Stimulated activated CD4-positive, alpha-beta T cell treated with anti-CD3 and anti-CD28 coated beads, Interleukin-15, amount 100 ng/mL, for 24 hours (primary cell): ENCODE measurements around the gene MACROD1.

Source experiments
- DNase-seq: peaks from one replicate; pipeline ENCODE4 v3.0.0-alpha.2; 2020

The MACROD1 gene

DNA sequence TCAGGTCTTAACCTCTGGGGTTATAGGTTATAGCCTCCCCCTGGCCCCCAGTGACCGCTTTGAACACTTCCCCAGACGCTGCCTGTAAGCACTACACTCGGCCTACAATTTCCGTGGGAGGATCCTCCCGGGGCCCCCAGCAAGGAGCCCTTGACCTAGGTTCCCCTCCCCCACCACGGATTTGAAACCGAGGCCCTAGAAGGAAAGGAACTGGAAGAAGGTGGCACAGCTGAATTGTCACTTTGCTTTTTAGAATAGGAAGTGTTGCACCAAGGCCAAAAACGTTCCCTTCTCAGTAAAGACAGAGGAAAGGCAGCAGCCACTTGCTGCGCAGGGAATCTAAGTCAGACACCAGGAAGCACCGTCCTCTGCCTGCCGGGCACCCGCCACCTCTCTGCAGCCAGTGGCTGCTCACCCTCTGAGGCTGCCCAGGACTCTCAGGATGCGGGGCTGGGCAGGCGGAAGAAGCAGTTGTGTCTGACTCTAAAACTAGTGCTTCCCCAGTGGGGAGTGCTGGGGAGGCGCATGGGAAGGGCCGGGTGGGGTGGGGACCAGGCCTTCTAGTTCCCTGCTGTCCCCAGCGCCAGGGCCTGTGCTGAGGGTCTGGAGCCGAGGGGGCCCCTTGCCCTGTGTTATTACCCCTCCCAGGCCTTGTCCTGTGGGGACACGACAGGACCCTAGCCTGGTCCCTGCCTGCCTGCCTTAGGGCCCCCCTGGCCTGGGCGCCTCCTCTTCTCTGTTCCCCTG is 138.1 kb downstream of the MACROD1 start:
- DNase-seq: no peak

DNA sequence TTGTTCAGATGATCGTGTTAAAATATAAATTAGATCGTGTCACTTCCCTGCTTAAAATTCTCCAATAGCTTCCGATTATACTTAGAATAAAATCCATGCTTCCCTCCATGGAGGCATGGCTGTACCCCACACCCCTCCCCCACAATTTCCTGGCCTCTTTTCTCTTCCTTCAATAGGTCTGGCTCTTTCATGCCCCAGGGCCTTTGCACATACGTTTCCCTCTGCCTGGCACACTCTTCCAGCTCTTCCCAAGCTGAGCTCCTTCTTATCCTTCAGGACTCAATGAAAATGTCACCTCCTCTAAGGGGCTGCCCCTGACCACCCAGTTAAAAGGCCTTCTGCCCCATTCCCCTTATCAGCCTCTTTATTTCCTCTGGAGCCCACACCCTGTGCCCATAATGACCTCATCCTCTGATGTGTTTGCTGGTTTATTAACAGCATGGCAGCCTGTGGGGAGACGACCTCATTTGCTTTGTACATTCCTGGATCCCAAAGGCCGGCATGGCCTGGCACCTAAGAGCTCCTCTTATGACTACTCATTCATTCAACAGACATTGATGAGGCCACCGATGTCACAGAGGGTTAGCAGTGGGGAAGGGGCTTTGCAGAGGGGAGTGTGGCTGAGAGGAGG is 139.2 kb downstream of the MACROD1 start:
- no peak for DNase-seq

DNA sequence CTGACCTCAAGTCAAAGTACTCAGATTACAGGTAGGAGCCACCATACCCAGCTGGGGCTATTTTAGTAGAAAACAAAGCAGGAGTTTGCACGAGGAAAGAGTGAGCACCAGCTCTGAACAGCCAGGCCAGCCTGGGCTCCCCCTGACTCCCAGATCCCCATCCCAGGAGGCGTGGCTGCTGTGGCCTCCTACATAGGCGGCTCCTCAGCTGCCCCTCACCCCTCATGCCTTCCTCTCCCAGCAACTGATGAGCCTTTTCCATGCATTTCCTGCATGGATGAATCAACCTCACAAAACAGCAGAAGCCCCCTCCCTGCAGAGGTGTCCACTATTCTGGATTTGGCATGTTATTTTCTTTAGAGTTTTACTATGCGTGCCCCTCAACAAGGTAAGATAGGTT is 140.7 kb downstream of the MACROD1 start:
- no peak for DNase-seq

DNA sequence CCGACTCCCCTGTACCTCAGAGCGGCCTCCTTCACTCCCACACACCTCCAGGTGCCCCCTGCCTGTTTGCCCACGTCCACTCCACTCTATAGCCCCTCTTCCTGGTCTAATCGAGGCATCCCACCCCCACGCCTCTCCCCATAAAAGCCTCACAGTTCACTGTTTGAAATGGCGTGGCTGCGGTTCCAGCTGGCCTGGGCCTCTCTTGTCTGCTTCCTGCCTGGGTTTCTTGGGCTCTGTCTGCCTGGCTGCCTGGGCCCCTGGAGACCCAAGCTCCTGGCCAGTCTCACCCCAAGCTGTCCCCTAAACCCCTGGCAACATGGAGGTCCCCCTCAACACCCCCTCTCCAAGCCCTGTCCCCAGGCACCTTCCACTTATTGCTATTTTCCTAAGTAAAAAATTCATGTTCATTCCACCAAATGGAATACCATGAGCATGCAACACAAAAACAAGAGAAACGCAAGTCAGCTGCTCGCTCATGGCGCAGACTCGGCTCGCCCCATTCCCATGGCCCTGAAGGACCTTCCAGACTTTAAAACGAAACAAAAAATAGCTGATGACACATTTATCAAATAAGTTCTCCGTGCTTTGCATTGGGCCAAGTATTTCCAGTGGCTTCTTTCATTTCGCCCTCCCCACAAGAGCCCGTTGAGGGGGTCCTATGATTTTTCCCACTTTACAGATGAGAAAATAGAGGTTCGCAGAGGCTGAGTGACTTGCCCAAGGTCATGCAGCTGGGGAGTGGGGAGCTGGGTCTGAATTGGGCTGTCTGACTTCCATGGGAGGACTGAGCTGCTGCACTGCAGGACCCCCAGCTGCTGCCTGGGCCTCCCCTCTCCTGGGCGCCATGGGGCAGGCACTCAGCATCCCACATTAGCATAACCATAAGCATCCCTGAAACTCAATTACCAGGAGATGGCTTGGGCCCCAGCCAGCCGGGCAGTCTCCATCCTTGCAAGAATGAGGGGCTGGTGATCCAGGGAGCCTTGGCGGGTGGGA is 141.9 kb downstream of the MACROD1 start:
- no peak for DNase-seq

DNA sequence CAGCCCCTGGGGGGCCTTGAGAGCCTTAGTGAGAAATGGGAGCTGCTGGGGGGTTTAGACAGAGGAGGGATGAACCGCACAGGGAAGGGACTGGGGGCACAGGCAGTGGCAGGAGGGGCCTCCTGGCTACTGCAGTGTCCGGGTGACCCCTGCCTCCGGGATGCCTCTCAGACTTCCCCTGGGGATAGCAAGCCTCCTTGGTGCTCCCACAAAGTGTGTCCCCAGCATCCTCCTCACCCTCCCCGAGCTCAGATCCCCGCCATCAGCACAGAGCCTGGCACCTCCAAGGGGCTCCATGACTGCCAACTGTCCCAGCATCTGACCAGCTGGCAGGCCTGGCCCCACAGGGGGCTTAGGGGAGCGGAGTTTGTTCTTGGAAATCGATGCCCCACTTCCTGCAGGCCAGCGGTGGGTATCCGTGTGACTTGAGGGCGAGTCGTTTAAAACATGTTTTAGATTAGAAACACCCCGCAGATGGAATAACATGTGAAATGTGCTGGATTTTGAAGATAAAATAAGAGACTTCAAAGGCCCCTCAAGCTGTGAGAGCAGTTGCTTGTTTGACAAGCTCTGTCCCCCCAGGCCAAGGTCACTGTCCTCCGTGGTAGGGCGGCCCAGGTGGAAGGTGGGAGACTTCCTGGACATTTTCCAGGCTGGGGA is 143.7 kb downstream of the MACROD1 start:
- no peak for DNase-seq

DNA sequence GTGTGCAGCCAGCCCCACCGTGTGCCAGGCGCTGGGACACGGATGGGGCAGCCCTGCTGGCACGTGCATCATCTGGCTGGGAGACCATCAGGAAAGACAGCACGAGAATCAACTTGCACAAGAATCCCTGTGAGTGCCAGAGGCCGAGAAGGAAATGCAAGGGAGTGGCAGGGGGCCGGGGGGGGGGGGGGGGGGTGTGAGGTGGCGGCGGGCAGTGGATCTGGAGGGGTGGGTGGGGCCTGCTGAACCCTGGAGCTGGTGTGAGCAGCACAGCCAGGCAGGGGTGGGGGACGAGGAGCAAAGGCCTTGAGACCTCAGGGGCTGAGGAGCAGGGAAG is 144.2 kb downstream of the MACROD1 start:
- no peak for DNase-seq

DNA sequence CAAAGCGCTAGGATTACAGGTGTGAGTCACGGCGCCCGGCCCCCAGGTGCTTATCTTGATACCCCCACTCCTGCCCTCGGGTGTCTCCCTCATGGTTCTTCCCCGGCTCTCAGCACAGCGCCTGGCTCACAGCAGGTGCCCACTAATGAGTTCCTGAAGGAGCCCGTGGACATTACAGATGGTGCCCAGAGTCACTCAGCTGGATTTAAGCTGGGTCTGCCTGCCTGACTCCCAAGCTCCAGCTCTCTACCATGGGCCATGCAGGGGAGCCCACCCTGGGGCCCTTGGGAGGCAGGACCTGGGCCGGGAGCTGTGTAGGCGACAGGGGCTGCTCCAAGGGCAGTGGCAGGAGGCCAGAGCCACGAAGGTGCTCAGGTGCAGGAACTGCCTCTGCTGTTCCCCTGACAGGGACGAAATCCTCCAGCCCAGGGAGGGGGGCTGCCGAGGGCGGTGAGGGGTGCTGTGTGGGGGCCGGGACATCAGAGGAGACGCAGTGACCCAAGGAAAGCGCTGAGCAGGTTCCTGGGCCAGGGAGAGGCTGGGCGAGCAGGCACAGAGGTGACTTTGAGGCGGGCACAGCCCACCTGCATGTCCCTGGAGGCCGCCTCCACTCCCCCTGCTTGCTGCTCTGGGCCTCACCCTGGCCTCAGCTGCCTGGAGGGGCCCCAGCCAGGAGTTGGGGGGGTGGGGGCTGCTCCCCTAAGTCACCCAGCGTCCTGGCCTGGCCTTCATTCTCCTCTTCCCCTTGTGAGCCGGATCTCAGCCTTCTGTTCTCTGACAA is 144.7 kb downstream of the MACROD1 start:
- no peak for DNase-seq

DNA sequence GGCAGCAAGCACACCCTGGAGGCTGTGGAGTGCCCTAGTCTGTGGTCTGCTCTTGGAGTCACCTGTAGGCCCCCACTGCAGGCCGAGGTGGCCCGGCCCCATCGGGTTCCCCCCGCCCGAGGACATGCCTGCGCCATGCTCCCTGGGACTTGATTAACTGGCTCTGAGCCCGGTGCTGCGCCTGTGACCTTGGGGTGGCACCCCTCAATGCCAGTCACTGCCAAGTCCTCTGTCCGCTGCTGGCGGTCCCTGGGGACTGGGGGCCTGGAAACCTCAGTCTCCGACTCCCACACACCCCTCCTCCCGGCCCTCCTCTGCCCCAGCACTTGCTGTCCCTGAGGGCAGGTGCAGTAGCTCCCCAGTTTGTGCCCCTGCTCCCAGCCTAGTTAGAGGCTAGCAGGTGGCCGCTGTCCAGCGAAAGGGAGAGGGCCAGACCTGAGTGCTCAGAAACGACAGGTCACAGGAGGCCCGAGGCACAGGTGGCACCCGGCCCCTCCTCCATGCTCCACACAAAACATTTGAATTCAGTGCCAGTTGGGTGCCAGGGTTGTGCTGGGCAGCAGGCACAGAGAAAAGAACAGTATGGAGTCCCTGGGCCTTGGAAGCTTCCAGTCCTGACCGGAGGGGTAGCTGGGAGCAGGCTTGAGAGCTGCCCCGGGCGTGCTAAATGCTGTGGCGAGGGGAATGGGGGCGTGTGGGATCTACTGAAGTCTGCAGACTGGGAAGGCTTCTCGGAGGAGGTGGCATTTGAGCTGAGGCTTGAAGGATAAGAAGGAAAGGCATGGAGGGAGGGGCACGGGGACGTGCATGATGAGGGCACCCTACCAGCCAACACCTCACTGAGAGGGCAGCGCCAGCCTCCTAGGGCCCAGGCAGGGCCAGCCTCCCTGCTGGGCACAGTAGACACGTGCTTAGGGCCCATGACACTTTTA is 146.5 kb downstream of the MACROD1 start:
- DNase-seq: no peak

DNA sequence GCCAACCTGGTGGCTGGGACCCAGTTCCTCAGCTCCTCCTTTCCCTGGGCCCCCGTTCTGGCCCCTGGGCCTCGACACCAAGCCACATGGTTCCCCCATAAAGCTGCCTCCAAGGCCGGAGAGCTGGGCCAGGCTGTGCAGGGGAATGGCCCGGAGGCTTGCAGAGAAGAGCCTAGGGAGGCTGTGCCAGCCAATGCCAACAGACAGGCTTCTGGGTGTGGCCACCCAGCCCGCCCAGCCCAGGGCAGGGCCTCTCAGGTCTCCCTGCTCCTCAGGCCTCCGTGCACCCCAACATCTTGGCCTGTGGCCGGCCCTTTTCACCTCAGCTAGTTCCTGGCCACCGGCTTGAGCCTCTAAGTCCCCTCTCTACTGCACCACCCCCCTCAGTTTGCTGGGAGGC is 147.6 kb downstream of the MACROD1 start:
- no peak for DNase-seq

DNA sequence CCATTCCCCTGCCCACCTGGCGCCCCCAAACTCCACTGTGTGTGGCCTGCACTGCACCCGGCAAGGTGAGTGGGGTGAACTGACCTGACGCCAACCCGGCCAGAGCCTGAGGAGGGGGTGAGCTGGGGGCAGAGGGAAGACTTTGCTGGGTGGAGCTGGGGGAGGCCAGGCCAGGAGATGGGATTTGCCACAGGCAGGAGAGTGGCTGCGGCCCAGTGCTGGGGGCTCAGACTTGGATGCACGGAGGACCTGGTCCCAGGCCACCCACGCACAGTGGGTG is 148.0 kb downstream of the MACROD1 start:
- no peak for DNase-seq

DNA sequence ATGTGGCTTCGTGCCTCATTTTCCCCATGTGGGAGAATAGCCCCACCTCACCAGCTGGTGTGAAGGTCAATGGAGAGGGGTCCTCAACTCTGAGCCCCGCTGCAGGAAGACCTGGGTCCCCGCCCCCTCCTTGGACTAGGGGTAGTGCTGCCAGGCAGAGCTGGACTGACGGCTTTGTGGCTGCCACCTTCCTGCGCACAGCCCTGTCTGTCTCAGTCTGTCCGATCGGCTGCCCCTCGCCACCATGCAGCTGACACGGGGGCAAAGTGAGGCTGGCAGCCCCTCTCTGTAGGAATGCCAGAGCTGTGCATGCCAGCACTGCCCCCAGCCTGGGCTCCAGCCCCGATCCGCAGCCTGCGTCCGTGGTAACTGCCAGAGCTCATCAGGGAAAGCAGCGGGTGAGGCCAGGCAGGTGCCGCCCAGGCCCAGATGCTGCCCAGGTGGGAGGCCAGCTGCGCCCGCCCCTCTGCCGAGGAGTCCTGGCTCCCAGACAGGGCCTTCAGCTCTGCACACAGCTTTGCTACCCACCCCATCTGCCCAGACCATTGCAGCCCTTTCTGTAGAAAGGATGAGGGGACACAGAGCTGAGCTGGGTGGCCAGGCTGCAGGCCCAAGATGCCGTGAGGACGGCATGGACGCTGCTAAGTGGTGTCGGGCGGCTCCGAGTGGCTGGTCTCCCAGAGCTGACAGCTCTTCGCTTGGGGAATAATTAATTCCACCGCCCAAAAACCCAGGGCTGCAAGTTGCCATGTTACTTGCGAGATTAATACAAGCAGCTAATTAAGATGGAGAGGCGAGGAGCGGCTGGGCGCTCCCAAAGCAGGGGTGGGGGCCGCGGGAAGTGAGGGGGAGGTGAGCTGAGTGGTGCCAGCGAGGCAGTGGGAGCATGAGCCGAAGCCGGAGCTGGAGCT is 149.7 kb downstream of the MACROD1 start:
- DNase-seq: no peak

DNA sequence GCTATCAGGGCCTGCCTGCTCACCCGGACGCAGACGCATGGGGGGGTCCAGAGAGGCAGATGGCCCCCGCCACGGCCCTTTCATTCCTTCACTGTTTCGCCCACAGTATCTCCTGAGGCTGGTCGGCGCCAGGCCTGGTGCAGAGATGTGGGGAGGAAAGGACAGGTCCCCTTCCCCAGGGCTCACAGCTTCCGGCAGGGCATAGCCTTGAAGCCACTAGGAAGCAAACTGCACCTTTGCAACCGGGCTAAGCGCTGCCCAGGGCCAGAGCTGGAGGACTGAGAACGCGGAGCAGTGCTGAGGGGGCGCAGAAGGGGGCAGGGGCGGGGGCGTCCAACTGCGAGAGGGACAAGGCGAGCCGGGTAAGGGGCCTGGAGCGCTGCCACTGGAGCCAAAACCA is 150.4 kb downstream of the MACROD1 start:
- DNase-seq: no peak

DNA sequence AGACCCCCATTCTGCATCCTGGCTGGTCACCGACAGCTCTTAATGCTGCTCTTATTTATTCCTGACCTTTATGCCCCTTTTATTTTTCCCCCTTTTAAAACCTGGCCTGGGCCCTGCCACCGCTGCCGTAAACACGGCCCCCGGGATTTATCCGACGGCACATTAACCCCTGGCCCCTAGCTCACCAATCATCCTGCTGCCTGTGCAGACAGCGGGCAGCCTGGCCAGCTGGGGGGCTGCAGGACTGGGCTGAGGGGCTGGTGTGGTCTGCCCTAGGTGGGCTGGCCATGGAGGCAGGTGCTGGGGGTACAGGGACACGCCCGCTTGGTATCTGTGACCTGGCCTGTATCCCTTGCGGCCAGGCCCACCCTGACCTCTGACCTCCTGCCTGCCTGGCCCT is 151.6 kb downstream of the MACROD1 start:
- DNase-seq: no peak

DNA sequence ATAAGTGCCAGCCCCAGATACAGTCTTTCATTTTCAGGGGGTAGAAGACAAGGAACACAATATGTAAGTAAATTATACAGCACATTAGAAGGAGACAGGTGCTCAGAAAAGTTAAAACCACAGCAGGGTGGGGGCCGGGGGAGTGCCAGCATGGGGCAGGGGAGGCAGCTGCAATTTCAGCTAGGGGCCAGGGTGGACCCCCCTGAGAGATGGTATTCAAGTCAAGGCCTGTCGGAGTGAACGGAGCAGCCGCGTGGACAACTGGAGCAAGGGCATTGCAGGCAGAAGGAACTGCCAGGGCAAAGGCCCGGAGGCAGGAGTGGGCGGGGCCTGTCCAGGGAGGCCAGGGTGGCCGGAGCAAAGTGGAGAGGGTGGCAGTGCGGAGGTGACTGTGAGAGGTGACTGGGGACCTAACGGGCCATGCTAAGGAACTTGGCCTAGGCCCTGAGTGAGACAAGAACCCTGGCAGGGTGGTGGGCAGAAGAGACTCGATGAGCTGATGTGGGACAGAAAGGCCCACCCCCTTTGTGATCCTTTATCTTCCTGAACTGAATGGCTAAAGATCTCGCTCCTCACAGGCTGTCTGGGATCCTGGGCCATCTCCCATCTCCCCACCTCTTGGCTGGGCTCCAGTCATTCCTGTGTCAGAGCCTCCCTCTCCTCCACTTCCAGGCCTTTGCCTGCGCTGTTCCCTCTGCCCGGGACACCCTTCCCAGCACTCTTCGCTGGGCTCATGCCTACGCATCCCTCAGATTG is 152.6 kb downstream of the MACROD1 start:
- no peak for DNase-seq

DNA sequence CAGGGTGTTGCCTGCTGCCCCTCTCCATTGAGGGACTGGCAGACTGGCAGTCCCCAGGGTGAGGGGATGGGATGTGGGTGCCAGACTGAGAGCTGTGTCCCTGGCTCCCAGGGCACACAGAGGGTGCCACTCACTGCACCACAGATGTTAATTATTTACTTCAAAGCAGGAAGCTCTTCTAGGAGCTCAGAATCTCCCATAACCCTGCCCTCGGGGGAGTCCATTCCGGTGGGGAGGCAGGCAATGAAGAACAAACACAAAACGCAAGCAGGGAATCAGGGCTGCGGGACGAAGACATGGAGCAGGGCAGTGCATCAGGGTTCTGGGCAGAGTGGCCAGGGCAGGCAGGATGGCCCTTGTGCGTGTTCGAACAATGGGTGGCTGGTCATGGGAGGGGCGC is 154.5 kb downstream of the MACROD1 start:
- no peak for DNase-seq

DNA sequence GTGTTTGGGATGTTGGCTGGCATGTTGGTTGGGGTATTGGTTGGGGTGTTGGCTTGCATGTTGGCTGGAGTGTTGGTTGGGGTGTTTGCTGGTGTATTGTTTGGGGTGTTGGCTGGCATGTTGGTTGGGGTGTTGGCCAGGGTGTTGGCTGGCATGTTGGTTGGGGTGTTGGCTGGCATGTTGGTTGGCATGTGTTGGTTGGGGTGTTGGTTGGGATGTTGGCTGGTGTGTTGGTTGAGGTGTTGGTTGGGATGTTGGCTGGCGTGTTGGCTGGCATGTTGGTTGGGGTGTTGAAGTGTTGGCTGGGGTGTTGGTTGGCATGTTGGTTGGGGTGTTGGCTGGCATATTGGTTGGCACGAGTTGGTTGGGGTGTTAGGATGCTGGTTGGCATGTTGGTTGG is 155.1 kb downstream of the MACROD1 start:
- DNase-seq: no peak

DNA sequence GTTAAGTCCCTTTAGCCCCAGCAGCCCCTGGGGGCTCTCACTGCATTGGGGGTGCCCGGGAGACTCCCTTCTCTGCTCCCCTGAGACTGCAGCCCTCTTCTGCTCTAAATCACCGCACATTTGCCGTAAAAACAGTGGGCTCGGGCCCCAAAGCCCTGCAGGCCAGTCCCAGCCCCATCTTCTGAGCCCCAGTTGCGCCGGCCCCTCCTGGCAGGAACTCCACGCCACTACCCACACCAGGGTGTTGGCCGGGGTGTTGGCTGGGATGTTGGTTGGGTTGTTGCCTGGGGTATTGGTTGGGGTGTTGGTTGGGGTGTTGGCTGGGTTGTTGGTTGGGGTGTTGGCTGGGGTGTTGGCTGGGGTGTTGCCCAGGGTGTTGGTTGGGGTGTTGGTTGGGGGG is 156.2 kb downstream of the MACROD1 start:
- no peak for DNase-seq

DNA sequence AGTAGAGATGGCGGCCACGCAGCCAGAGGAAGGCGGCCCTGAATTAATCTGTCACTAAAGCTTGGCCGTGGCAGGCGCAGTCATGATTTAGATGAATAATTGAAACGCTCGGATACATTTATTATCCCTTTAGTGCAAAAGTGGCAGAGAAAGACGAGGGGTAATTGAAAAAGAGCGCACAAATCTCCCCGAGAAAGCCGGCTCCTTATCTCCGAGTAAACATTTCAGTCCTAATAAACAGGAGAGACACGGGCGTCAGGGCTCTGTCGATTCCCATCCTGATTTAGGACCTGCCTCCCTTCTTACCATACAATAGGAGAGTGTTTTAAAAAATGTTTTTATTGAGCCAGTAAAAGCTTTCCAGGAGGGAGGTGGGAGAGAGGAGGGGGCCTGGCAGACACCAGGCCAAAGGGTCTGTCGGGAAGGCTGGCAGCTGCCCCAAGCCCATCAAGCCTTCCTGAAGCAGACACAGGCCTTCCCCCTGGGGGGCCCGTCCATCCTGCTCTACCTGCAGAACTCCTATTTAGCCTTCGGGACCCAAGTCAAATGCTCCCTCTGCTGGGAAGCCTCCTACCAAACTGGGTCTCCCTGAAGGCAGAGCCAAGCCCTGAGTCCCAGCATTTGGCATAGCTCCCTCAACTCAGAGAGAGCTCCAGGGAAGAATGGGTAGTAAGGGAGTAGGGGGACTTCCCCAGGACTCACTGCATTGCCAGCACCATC is 156.8 kb downstream of the MACROD1 start:
- DNase-seq: no peak
